ENCODE results near the gene KCTD20. TPM values are rescaled to one million over a fixed set of nuclear protein-coding genes. Genes with fewer than 3 reads are reported as not detected.

Gene KCTD20
- total and polyA plus RNA-seq, 2 experiments from 2014 or later, result 7.4 to 25.0 TPM

DNA sequence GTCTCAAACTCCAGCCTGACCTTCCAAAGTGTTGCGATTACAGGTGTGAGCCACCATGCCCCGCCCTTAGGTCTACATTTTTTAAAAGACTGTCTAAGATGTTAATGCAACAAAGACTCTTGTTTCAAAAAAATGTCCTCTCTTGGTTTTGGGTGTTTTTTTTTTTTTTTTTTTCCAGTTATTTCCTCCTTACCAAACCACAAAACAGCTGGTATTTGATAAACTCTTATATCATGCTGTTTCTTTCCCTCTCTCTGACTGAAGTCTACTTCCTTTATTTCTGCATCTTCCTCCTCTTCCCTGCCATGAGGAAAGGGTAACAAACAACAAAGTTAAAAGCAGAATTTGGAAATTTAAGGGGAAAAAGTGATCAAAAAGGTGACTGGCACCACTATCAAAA, 83.3 kb downstream of the KCTD20 start:
- no peak for ATAC-seq
- peaks cover 20% of the 10 kb centered on the region for H3K79me2 ChIP-seq (replicated peaks; ENCODE audit: insufficient read depth)
- H3K36me3 Mint-ChIP-seq (ENCODE audit: low read depth), result peaks cover 28% of the 10 kb centered on the region
- H3K27me3 ChIP-seq (ENCODE audit: insufficient read depth), result no peaks in the 10 kb centered on the region
- no peaks in the 10 kb centered on the region for H3K9me2 ChIP-seq (ENCODE audit: insufficient read depth)
- H3K36me3 ChIP-seq (ENCODE audit: insufficient read depth), result peaks cover 15% of the 10 kb centered on the region; the same call in 1 of the 2 replicates
- DNase-seq (ENCODE audit: low spot score), result no peak
- TF ChIP-seq, protein P1, sequence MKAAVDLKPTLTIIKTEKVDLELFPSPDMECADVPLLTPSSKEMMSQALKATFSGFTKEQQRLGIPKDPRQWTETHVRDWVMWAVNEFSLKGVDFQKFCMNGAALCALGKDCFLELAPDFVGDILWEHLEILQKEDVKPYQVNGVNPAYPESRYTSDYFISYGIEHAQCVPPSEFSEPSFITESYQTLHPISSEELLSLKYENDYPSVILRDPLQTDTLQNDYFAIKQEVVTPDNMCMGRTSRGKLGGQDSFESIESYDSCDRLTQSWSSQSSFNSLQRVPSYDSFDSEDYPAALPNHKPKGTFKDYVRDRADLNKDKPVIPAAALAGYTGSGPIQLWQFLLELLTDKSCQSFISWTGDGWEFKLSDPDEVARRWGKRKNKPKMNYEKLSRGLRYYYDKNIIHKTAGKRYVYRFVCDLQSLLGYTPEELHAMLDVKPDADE (IDR thresholded peaks at IDR 0.05), result no peak
- TF ChIP-seq JUNB (IDR thresholded peaks at IDR 0.05; ENCODE audit: unreplicated experiment), result no peak
- no peak for TF ChIP-seq CREB1 (CRISPR knock-in tag; IDR thresholded peaks at IDR 0.05; ENCODE audit: low read depth)
- no peak for TF ChIP-seq EZH2phosphoT487 (IDR thresholded peaks at IDR 0.05; ENCODE audit: unreplicated experiment)
- TF ChIP-seq, protein P2, sequence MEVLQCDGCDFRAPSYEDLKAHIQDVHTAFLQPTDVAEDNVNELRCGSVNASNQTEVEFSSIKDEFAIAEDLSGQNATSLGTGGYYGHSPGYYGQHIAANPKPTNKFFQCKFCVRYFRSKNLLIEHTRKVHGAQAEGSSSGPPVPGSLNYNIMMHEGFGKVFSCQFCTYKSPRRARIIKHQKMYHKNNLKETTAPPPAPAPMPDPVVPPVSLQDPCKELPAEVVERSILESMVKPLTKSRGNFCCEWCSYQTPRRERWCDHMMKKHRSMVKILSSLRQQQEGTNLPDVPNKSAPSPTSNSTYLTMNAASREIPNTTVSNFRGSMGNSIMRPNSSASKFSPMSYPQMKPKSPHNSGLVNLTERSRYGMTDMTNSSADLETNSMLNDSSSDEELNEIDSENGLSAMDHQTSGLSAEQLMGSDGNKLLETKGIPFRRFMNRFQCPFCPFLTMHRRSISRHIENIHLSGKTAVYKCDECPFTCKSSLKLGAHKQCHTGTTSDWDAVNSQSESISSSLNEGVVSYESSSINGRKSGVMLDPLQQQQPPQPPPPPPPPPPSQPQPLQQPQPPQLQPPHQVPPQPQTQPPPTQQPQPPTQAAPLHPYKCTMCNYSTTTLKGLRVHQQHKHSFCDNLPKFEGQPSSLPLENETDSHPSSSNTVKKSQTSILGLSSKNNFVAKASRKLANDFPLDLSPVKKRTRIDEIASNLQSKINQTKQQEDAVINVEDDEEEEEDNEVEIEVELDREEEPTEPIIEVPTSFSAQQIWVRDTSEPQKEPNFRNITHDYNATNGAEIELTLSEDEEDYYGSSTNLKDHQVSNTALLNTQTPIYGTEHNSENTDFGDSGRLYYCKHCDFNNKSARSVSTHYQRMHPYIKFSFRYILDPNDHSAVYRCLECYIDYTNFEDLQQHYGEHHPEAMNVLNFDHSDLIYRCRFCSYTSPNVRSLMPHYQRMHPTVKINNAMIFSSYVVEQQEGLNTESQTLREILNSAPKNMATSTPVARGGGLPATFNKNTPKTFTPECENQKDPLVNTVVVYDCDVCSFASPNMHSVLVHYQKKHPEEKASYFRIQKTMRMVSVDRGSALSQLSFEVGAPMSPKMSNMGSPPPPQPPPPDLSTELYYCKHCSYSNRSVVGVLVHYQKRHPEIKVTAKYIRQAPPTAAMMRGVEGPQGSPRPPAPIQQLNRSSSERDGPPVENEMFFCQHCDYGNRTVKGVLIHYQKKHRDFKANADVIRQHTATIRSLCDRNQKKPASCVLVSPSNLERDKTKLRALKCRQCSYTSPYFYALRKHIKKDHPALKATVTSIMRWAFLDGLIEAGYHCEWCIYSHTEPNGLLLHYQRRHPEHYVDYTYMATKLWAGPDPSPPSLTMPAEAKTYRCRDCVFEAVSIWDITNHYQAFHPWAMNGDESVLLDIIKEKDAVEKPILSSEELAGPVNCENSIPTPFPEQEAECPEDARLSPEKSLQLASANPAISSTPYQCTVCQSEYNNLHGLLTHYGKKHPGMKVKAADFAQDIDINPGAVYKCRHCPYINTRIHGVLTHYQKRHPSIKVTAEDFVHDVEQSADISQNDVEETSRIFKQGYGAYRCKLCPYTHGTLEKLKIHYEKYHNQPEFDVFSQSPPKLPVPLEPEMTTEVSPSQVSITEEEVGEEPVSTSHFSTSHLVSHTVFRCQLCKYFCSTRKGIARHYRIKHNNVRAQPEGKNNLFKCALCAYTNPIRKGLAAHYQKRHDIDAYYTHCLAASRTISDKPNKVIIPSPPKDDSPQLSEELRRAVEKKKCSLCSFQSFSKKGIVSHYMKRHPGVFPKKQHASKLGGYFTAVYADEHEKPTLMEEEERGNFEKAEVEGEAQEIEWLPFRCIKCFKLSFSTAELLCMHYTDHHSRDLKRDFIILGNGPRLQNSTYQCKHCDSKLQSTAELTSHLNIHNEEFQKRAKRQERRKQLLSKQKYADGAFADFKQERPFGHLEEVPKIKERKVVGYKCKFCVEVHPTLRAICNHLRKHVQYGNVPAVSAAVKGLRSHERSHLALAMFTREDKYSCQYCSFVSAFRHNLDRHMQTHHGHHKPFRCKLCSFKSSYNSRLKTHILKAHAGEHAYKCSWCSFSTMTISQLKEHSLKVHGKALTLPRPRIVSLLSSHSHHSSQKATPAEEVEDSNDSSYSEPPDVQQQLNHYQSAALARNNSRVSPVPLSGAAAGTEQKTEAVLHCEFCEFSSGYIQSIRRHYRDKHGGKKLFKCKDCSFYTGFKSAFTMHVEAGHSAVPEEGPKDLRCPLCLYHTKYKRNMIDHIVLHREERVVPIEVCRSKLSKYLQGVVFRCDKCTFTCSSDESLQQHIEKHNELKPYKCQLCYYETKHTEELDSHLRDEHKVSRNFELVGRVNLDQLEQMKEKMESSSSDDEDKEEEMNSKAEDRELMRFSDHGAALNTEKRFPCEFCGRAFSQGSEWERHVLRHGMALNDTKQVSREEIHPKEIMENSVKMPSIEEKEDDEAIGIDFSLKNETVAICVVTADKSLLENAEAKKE (CRISPR knock-in tag; IDR thresholded peaks at IDR 0.05), result no peak
- TF ChIP-seq STAT1 (IDR thresholded peaks at IDR 0.05; ENCODE audit: unreplicated experiment), result no peak
- TF ChIP-seq POLR2AphosphoS5 (IDR thresholded peaks at IDR 0.05; ENCODE audit: low read depth), result no peak
- H3F3A ChIP-seq (replicated peaks; ENCODE audit: low read depth), result no peaks in the 10 kb centered on the region
- no peak overlapping the region for H3K4me3 ChIP-seq
- H3K27ac ChIP-seq (ENCODE audit: low read depth), result no peak overlapping the region
- H4K20me1 ChIP-seq (replicated peaks; ENCODE audit: insufficient read depth), result peaks cover 3% of the 10 kb centered on the region; the same call in 1 of the 2 replicates
- H3K4me2 ChIP-seq, result no peak overlapping the region
- no peak overlapping the region for H3K27ac Mint-ChIP-seq
- H3K4me1 ChIP-seq (ENCODE audit: insufficient read depth), result no peaks in the 10 kb centered on the region
- H3K27me3 Mint-ChIP-seq (ENCODE audit: insufficient read depth, low read depth, poor library complexity), result no peaks in the 10 kb centered on the region
- H3K4me1 Mint-ChIP-seq, result no peaks in the 10 kb centered on the region
- H2AFZ ChIP-seq, result no peak overlapping the region
- H3K4me3 Mint-ChIP-seq, result no peak overlapping the region
- no peaks in the 10 kb centered on the region for H3K9me3 Mint-ChIP-seq
